Endothelial cell of umbilical vein (primary cell): ENCODE results near the gene PLEKHM2.

Source experiments
- CTCF ChIP-seq, 2 donors: IDR thresholded peaks; 1 replicate in 1 of 2; 2 replicates in 1 of 2; pipeline ENCODE4 v1.5.1; 2011; ENCODE audit warnings: low read length in 2 of 2, mild to moderate bottlenecking in 2 of 2, moderate library complexity in 2 of 2, control low read depth in 1 of 2, inconsistent platforms in 1 of 2, low read depth in 1 of 2; ENCODE audit not compliant: insufficient read depth in 1 of 2; ENCODE audit errors: extremely low read depth in 1 of 2
- EZH2 ChIP-seq: IDR thresholded peaks from 2 replicates; pipeline ENCODE4 v1.6.1; 2012; ENCODE audit warnings: borderline replicate concordance, low read depth, mild to moderate bottlenecking, moderate library complexity, low read length, inconsistent platforms; ENCODE audit not compliant: severe bottlenecking
- FOS ChIP-seq: IDR thresholded peaks from 2 replicates; pipeline ENCODE4 v1.6.1; 2011; ENCODE audit warnings: mild to moderate bottlenecking, low read length, moderate library complexity, borderline replicate concordance; ENCODE audit not compliant: insufficient read depth
- JUN ChIP-seq: IDR thresholded peaks from 2 replicates; pipeline ENCODE4 v1.6.1; 2011; ENCODE audit warnings: borderline replicate concordance, low read depth; ENCODE audit not compliant: insufficient read length, insufficient read depth
- MAX ChIP-seq: IDR thresholded peaks from 2 replicates; pipeline ENCODE4 v1.6.1; 2011; ENCODE audit not compliant: insufficient read depth, insufficient read length
- POLR2A ChIP-seq: IDR thresholded peaks from 2 replicates; pipeline ENCODE4 v1.6.1; 2012; ENCODE audit warnings: low read depth, mild to moderate bottlenecking, control low read depth, low read length
- POLR2AphosphoS5 ChIP-seq: IDR thresholded peaks from 2 replicates; pipeline ENCODE4 v1.6.1; 2012; ENCODE audit warnings: low read depth, mild to moderate bottlenecking, control low read depth, low read length, moderate library complexity; ENCODE audit not compliant: insufficient read depth

GRCh38 chr1:15692121-15692682, 8.1 kb downstream of the PLEKHM2 start:
- TF ChIP-seq CTCF (IDR thresholded peaks at IDR 0.05; ENCODE audit: extremely low read depth in 1 of 2, insufficient read depth in 1 of 2, low read depth in 1 of 2, low read length in 2 of 2), result no peak
- TF ChIP-seq POLR2AphosphoS5, result no peak
- no peak for TF ChIP-seq JUN
- no peak for TF ChIP-seq POLR2A
- no peak for TF ChIP-seq MAX
- TF ChIP-seq FOS, result no peak
- no peak for TF ChIP-seq EZH2
